ENCODE measurements around the gene CHAT. TPM values are rescaled to one million over a fixed set of nuclear protein-coding genes. Genes with fewer than 3 reads are reported as not detected.

CHAT gene
- polyA plus RNA-seq, 2 of the 4 experiments (the other 2 are of a cell fraction) = not detected

DNA sequence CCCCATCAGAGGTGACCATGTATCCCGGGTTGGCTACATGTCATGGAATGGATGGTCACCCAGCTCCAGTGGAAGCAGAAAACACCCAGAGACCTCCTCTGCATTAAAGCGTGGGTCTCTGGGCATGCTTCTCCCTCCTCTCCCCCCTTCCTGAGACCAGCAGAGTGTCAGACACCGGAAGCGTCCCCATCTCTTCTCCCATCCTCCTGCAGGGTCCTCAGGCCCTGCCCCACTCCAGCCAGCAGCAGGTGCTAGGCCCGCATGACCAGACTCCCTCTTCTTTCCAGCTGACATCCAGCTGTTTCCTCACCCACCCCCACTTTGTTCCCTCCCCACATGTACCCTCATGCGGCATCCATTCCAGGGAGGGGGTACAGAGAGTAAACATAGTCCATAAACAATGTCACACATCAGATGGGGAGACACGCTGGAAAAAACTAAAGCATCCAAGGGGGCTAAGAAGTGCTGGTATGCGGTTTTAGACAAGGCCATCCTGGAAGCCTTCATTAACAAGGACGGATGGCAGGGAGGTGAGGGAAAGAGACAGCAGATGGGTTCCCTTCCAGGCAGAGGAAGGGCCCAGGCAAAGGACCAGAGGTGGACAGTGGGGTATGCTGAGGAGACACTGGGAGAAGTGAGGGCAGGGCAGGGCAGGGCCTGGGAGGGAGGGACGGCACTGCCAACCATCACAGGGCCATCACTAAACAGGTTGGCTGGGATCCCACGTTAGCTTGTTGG is 16.2 kb upstream of the CHAT start:
- H3K4me3 ChIP-seq = no peak overlapping the region
- no peaks in the 10 kb centered on the region for H3K4me1 ChIP-seq
- H3K27ac ChIP-seq = no peak overlapping the region
- WGBS (ENCODE audit: missing lambda C conversion rate) = 53% methylated on average over 11 of the region's 11 CpGs
- no peak for FAIRE-seq
- no peak for DNase-seq (ENCODE audit: low read depth in 1 of 2, low spot score in 1 of 2)
- H3K4me2 ChIP-seq = no peak overlapping the region
- POLR2A ChIA-PET = no interaction called here
- CTCF ChIA-PET = no interaction called here
- TF ChIP-seq CBX8 (IDR thresholded peaks at IDR 0.05) (no peak), BHLHE40 (IDR thresholded peaks at IDR 0.05; ENCODE audit: low read depth, low read length) (no peak), MAX (IDR thresholded peaks at IDR 0.05) (no peak), NR3C1 (IDR thresholded peaks at IDR 0.05) (no peak), TFCP2L1 (CRISPR knock-in tag; IDR thresholded peaks at IDR 0.05) (no peak), ESRRA (IDR thresholded peaks at IDR 0.05; ENCODE audit: borderline replicate concordance, low read length) (no peak), ZFP36 (IDR thresholded peaks at IDR 0.05; ENCODE audit: borderline replicate concordance, partially characterized antibody) (no peak), JUN (IDR thresholded peaks at IDR 0.05) (no peak), EHMT2 (IDR thresholded peaks at IDR 0.05; ENCODE audit: low read depth) (no peak), CEBPB (IDR thresholded peaks at IDR 0.05) (no peak), CHD4 (IDR thresholded peaks at IDR 0.05; ENCODE audit: borderline replicate concordance) (no peak), HOXB5 (CRISPR knock-in tag; IDR thresholded peaks at IDR 0.05) (no peak), KDM5A (IDR thresholded peaks at IDR 0.05) (no peak), NFE2L2 (conservative IDR thresholded peaks at IDR 0.05; ENCODE audit: low read length) (no peak), CBX2 (IDR thresholded peaks at IDR 0.05; ENCODE audit: borderline replicate concordance, low read depth) (no peak), RCOR1 (IDR thresholded peaks at IDR 0.05; ENCODE audit: low read depth, low read length) (no peak)
- TF ChIP-seq, protein P1, sequence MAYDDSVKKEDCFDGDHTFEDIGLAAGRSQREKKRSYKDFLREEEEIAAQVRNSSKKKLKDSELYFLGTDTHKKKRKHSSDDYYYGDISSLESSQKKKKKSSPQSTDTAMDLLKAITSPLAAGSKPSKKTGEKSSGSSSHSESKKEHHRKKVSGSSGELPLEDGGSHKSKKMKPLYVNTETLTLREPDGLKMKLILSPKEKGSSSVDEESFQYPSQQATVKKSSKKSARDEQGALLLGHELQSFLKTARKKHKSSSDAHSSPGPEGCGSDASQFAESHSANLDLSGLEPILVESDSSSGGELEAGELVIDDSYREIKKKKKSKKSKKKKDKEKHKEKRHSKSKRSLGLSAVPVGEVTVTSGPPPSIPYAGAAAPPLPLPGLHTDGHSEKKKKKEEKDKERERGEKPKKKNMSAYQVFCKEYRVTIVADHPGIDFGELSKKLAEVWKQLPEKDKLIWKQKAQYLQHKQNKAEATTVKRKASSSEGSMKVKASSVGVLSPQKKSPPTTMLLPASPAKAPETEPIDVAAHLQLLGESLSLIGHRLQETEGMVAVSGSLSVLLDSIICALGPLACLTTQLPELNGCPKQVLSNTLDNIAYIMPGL (CRISPR knock-in tag; IDR thresholded peaks at IDR 0.05; ENCODE audit: borderline replicate concordance) = no peak
- TF ChIP-seq, protein P2, sequence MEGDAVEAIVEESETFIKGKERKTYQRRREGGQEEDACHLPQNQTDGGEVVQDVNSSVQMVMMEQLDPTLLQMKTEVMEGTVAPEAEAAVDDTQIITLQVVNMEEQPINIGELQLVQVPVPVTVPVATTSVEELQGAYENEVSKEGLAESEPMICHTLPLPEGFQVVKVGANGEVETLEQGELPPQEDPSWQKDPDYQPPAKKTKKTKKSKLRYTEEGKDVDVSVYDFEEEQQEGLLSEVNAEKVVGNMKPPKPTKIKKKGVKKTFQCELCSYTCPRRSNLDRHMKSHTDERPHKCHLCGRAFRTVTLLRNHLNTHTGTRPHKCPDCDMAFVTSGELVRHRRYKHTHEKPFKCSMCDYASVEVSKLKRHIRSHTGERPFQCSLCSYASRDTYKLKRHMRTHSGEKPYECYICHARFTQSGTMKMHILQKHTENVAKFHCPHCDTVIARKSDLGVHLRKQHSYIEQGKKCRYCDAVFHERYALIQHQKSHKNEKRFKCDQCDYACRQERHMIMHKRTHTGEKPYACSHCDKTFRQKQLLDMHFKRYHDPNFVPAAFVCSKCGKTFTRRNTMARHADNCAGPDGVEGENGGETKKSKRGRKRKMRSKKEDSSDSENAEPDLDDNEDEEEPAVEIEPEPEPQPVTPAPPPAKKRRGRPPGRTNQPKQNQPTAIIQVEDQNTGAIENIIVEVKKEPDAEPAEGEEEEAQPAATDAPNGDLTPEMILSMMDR (IDR thresholded peaks at IDR 0.05) = no peak
- ATAC-seq = no peak
- H3K9me3 ChIP-seq = no peaks in the 10 kb centered on the region

- 41% methylated on average over 8 of the region's 8 CpGs for WGBS (ENCODE audit: missing lambda C conversion rate)
- CTCF ChIA-PET = no interaction called here
- Histone ChIP-seq H3K9me3 (no peaks in the 10 kb centered on the region), H3K4me1 (no peaks in the 10 kb centered on the region), H3K4me3 (no peak overlapping the region), H3K27ac (no peak overlapping the region), H3K4me2 (no peak overlapping the region)
- TF ChIP-seq HOXB5 (CRISPR knock-in tag; IDR thresholded peaks at IDR 0.05) = no peak
- TF ChIP-seq, protein P3, sequence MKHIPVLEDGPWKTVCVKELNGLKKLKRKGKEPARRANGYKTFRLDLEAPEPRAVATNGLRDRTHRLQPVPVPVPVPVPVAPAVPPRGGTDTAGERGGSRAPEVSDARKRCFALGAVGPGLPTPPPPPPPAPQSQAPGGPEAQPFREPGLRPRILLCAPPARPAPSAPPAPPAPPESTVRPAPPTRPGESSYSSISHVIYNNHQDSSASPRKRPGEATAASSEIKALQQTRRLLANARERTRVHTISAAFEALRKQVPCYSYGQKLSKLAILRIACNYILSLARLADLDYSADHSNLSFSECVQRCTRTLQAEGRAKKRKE (CRISPR knock-in tag; IDR thresholded peaks at IDR 0.05; ENCODE audit: low read depth) = no peak
- no peak for TF ChIP-seq MAX (IDR thresholded peaks at IDR 0.05)
- TF ChIP-seq POLR2A (IDR thresholded peaks at IDR 0.05; ENCODE audit: low read length) = no peak
- no peak for TF ChIP-seq RAD21 (conservative IDR thresholded peaks at IDR 0.05 in 1 of 2, IDR thresholded peaks at IDR 0.05 in 1 of 2)
- TF ChIP-seq FOXS1 (CRISPR knock-in tag; IDR thresholded peaks at IDR 0.05) = no peak
- no peak for TF ChIP-seq BHLHE40 (IDR thresholded peaks at IDR 0.05; ENCODE audit: low read depth, low read length)
- TF ChIP-seq CEBPB (IDR thresholded peaks at IDR 0.05) = no peak
- no peak for TF ChIP-seq TFCP2L1 (CRISPR knock-in tag; IDR thresholded peaks at IDR 0.05)
- TF ChIP-seq JUN (IDR thresholded peaks at IDR 0.05) = no peak
- no peak for TF ChIP-seq KDM5A (IDR thresholded peaks at IDR 0.05)
- no peak for TF ChIP-seq GATA3 (IDR thresholded peaks at IDR 0.05; ENCODE audit: borderline replicate concordance)
- no peak for TF ChIP-seq HOXA7 (CRISPR knock-in tag; IDR thresholded peaks at IDR 0.05)
- TF ChIP-seq RCOR1 (IDR thresholded peaks at IDR 0.05; ENCODE audit: low read depth, low read length) = no peak
- TF ChIP-seq CHD2 (IDR thresholded peaks at IDR 0.05; ENCODE audit: low read length, partially characterized antibody) = no peak
- no peak for TF ChIP-seq HES2 (IDR thresholded peaks at IDR 0.05)
- TF ChIP-seq, protein P4, sequence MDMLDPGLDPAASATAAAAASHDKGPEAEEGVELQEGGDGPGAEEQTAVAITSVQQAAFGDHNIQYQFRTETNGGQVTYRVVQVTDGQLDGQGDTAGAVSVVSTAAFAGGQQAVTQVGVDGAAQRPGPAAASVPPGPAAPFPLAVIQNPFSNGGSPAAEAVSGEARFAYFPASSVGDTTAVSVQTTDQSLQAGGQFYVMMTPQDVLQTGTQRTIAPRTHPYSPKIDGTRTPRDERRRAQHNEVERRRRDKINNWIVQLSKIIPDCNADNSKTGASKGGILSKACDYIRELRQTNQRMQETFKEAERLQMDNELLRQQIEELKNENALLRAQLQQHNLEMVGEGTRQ (IDR thresholded peaks at IDR 0.05) = no peak
- no peak for TF ChIP-seq FOSL2 (IDR thresholded peaks at IDR 0.05)
- TF ChIP-seq FOSL2 (CRISPR knock-in tag; IDR thresholded peaks at IDR 0.05) = no peak
- TF ChIP-seq ZC3H11A (IDR thresholded peaks at IDR 0.05) = no peak
- no peak for DNase-seq (ENCODE audit: low read depth in 1 of 2, low spot score in 1 of 2)
- ATAC-seq = no peak
- FAIRE-seq = no peak
- POLR2A ChIA-PET = no interaction called here
These were observed 15.5 kb upstream of the CHAT start for GRCh38 chr10:49598164-49598856.

Data from A549 (cell line).